Epithelial cell of esophagus (primary cell): ENCODE results near the gene PHLDA3.

ENCODE experiments used
- DNase-seq: peaks from one replicate; pipeline ENCODE4 v3.0.0; 2010; ENCODE audit warnings: low read depth
- H3K4me3 ChIP-seq: 2 replicates; pipeline ENCODE4 v1.5.1; 2011; ENCODE audit warnings: mild to moderate bottlenecking, low read length, control low read depth
- CTCF ChIP-seq: IDR thresholded peaks from 2 replicates; pipeline ENCODE4 v1.5.1; 2011; ENCODE audit warnings: low read depth, mild to moderate bottlenecking, low read length, control low read depth, inconsistent platforms; ENCODE audit not compliant: insufficient read depth; ENCODE audit errors: missing control alignments

Gene PHLDA3

GRCh38 chr1:201468844-201469644, at the start of gene PHLDA3:
Gene PHLDA3, minus strand, starts transcription at chr1:201469188. Its CDS starts 402 bp downstream, at chr1:201468786.
- DNase-seq: peak; percentile 97
- H3K4me3 ChIP-seq: peak within 1 kb of the TSS; percentile 100
- TF ChIP-seq CTCF: no peak

GRCh38 chr1:201518071-201518470, 49.1 kb upstream of the PHLDA3 start:
- no peak for TF ChIP-seq CTCF
- H3K4me3 ChIP-seq: no peak overlapping the region
- no peak for DNase-seq

GRCh38 chr1:201517631-201518030, 48.6 kb upstream of the PHLDA3 start:
- peak; percentile 86 for DNase-seq
- H3K4me3 ChIP-seq: no peak overlapping the region
- no peak for TF ChIP-seq CTCF

GRCh38 chr1:201516511-201517127, 47.6 kb upstream of the PHLDA3 start:
- H3K4me3 ChIP-seq: no peak overlapping the region
- no peak for TF ChIP-seq CTCF
- no peak for DNase-seq

- peak; percentile 69 for DNase-seq
- TF ChIP-seq CTCF: no peak
- H3K4me3 ChIP-seq: no peak overlapping the region
Measured at GRCh38 chr1:201515895-201516294, 46.9 kb upstream of the PHLDA3 start.

GRCh38 chr1:201515062-201515750, 46.2 kb upstream of the PHLDA3 start:
- no peak for TF ChIP-seq CTCF
- no peak overlapping the region for H3K4me3 ChIP-seq
- no peak for DNase-seq

- no peak overlapping the region for H3K4me3 ChIP-seq
- no peak for TF ChIP-seq CTCF
- no peak for DNase-seq
Measured at GRCh38 chr1:201514466-201514865, 45.5 kb upstream of the PHLDA3 start.
